WTC11 (cell line): ENCODE data around the gene VEZT. TPM values are rescaled to one million over a fixed set of nuclear protein-coding genes. Genes with fewer than 3 reads are reported as not detected.

Experiments used
- ATAC-seq: fragments of 200-7000 bp; cut with Tn5 transposase; 2 replicates; pipeline ENCODE4 v1.10.0; 2021; ENCODE audit warnings: mild to moderate bottlenecking, moderate library complexity
- CTCF ChIA-PET: fragments of 300-600 bp; sonication (Branson Sonifier 250); formaldehyde crosslinking; loops from one replicate; lab custom pipeline; 2021; ENCODE audit warnings: antibody characterized with exemption; lab: Charles Lee
- POLR2A ChIA-PET: fragments of 350-600 bp; sonication (Branson Sonifier 250); formaldehyde crosslinking; loops from one replicate; lab custom pipeline; 2021; ENCODE audit warnings: antibody characterized with exemption; lab: Charles Lee
- DNase-seq: peaks from one replicate; pipeline ENCODE4 v3.0.0; 2021; ENCODE audit warnings: low spot score
- H3K27ac Mint-ChIP-seq: 2 replicates; pipeline ENCODE4 v1.8.0; 2021; ENCODE audit warnings: mixed read lengths
- H3K27me3 Mint-ChIP-seq: 2 replicates; pipeline ENCODE4 v1.8.0; 2021; ENCODE audit warnings: low read depth, mild to moderate bottlenecking, moderate library complexity, mixed read lengths
- H3K36me3 Mint-ChIP-seq: 2 replicates; pipeline ENCODE4 v1.8.0; 2021; ENCODE audit warnings: mixed read lengths
- H3K4me1 Mint-ChIP-seq: 2 replicates; pipeline ENCODE4 v1.8.0; 2022; ENCODE audit warnings: mixed read lengths
- H3K4me3 Mint-ChIP-seq: 2 replicates; pipeline ENCODE4 v1.8.0; 2021; ENCODE audit warnings: mild to moderate bottlenecking, moderate library complexity, mixed read lengths
- H3K9me3 Mint-ChIP-seq: 2 replicates; pipeline ENCODE4 v1.8.0; 2021; ENCODE audit warnings: mixed read lengths
- ELF4 ChIP-seq: sonication (generic); formaldehyde crosslinking; IDR thresholded peaks from 2 replicates; pipeline ENCODE4 v1.8.1; 2022; ENCODE audit warnings: low read depth, mild to moderate bottlenecking, moderate library complexity, missing genetic modification reagents
- EMX1 ChIP-seq: fragments of 250-450 bp; sonication (Bioruptor Pico); IDR thresholded peaks from 2 replicates; pipeline ENCODE4 v1.8.0; 2021; ENCODE audit warnings: mild to moderate bottlenecking
- FOXK1 ChIP-seq: sonication (generic); formaldehyde crosslinking; IDR thresholded peaks from 2 replicates; pipeline ENCODE4 v1.8.0; 2022; ENCODE audit warnings: mild to moderate bottlenecking, moderate library complexity, missing genetic modification reagents
- GABPB1 ChIP-seq: sonication (generic); formaldehyde crosslinking; IDR thresholded peaks from 2 replicates; pipeline ENCODE4 v1.8.1; 2023; ENCODE audit warnings: mild to moderate bottlenecking, missing genetic modification reagents
- HMGA2 ChIP-seq: fragments of 250-450 bp; sonication (Bioruptor Pico); IDR thresholded peaks from 2 replicates; pipeline ENCODE4 v1.4.0; 2021; ENCODE audit warnings: mild to moderate bottlenecking, moderate library complexity
- NFATC4 ChIP-seq: fragments of 250-450 bp; sonication (Bioruptor Pico); IDR thresholded peaks from 2 replicates; pipeline ENCODE4 v1.9.0; 2021; ENCODE audit warnings: mild to moderate bottlenecking
- NFE2L1 ChIP-seq: sonication (generic); formaldehyde crosslinking; IDR thresholded peaks from 2 replicates; pipeline ENCODE4 v1.8.1; 2023; ENCODE audit warnings: missing genetic modification reagents
- RELA ChIP-seq: sonication (generic); formaldehyde crosslinking; IDR thresholded peaks from 2 replicates; pipeline ENCODE4 v1.8.1; 2022; ENCODE audit warnings: missing genetic modification reagents, mild to moderate bottlenecking, borderline replicate concordance
- TEAD4 ChIP-seq: sonication (generic); formaldehyde crosslinking; IDR thresholded peaks from 2 replicates; pipeline ENCODE4 v1.8.0; 2022; ENCODE audit warnings: mild to moderate bottlenecking, missing genetic modification reagents
- ZNF263 ChIP-seq: sonication (generic); formaldehyde crosslinking; IDR thresholded peaks from 2 replicates; pipeline ENCODE4 v1.8.1; 2022; ENCODE audit warnings: low read depth, mild to moderate bottlenecking, moderate library complexity, missing genetic modification reagents
- microRNA-seq: library from miRNA; unstranded; fragments of <30 nt; microRNA quantifications from one replicate; pipeline ENCODE4 v1.2.0, GENCODE V29; 2022; ENCODE audit warnings: borderline number of aligned reads
- total RNA-seq: library from RNA; stranded (reverse); gene quantifications from 3 replicates; pipeline ENCODE4 v1.2.3, GENCODE V29; 2021
- TF ChIP-seq, protein P1 (sequence below): sonication (generic); formaldehyde crosslinking; IDR thresholded peaks from 2 replicates; pipeline ENCODE4 v1.8.1; 2023; ENCODE audit warnings: mild to moderate bottlenecking, missing genetic modification reagents, moderate library complexity
- TF ChIP-seq, protein P2 (sequence below): sonication (generic); formaldehyde crosslinking; IDR thresholded peaks from 2 replicates; pipeline ENCODE4 v1.8.0; 2022; ENCODE audit warnings: missing genetic modification reagents
- TF ChIP-seq, protein P3 (sequence below): sonication (generic); formaldehyde crosslinking; IDR thresholded peaks from 2 replicates; pipeline ENCODE4 v1.8.0; 2022; ENCODE audit warnings: mild to moderate bottlenecking, missing genetic modification reagents

Gene VEZT
- total RNA-seq, 1 experiment from 2014 or later = 54.5 TPM

DNA sequence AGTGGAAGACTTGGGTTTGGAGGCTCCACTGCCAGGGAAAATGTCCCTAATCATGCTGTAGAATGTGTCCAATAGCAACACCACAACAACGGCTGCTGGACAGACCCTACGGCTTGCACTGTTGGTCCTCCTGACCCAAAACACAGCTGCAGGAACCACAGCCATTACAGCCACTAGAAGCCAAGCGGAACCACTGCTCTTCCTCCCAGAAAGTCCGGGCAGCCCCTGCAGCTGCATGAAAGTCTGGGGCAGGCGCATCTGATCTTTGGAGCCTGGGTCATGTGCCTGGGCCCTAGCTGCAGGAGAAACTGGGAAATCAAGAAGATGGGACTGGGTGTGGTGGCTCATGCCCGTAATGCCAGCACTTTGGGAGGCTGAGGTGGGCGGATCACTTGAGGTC lies 131.7 kb downstream of the VEZT start:
- no peaks in the 10 kb centered on the region for H3K27me3 Mint-ChIP-seq
- ATAC-seq = no peak
- no peak for DNase-seq
- no peaks in the 10 kb centered on the region for H3K9me3 Mint-ChIP-seq
- H3K4me3 Mint-ChIP-seq = no peak overlapping the region
- POLR2A ChIA-PET = no interaction called here
- H3K27ac Mint-ChIP-seq = no peak overlapping the region
- H3K36me3 Mint-ChIP-seq = no peaks in the 10 kb centered on the region
- CTCF ChIA-PET = no interaction called here
- H3K4me1 Mint-ChIP-seq = peaks cover 11% of the 10 kb centered on the region
- TF ChIP-seq EMX1 (no peak), TEAD4 (CRISPR knock-in tag) (no peak), FOXK1 (CRISPR knock-in tag) (no peak), ELF4 (CRISPR knock-in tag) (no peak), GABPB1 (CRISPR knock-in tag) (no peak), ZNF263 (CRISPR knock-in tag) (no peak), NFE2L1 (no peak), HMGA2 (CRISPR knock-in tag) (no peak)
- TF ChIP-seq, protein P1, sequence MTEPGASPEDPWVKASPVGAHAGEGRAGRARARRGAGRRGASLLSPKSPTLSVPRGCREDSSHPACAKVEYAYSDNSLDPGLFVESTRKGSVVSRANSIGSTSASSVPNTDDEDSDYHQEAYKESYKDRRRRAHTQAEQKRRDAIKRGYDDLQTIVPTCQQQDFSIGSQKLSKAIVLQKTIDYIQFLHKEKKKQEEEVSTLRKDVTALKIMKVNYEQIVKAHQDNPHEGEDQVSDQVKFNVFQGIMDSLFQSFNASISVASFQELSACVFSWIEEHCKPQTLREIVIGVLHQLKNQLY (CRISPR knock-in tag) = no peak
- TF ChIP-seq, protein P2, sequence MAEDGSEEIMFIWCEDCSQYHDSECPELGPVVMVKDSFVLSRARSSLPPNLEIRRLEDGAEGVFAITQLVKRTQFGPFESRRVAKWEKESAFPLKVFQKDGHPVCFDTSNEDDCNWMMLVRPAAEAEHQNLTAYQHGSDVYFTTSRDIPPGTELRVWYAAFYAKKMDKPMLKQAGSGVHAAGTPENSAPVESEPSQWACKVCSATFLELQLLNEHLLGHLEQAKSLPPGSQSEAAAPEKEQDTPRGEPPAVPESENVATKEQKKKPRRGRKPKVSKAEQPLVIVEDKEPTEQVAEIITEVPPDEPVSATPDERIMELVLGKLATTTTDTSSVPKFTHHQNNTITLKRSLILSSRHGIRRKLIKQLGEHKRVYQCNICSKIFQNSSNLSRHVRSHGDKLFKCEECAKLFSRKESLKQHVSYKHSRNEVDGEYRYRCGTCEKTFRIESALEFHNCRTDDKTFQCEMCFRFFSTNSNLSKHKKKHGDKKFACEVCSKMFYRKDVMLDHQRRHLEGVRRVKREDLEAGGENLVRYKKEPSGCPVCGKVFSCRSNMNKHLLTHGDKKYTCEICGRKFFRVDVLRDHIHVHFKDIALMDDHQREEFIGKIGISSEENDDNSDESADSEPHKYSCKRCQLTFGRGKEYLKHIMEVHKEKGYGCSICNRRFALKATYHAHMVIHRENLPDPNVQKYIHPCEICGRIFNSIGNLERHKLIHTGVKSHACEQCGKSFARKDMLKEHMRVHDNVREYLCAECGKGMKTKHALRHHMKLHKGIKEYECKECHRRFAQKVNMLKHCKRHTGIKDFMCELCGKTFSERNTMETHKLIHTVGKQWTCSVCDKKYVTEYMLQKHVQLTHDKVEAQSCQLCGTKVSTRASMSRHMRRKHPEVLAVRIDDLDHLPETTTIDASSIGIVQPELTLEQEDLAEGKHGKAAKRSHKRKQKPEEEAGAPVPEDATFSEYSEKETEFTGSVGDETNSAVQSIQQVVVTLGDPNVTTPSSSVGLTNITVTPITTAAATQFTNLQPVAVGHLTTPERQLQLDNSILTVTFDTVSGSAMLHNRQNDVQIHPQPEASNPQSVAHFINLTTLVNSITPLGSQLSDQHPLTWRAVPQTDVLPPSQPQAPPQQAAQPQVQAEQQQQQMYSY (CRISPR knock-in tag) = no peak
- TF ChIP-seq, all 79 proteins: peak for 0

DNA sequence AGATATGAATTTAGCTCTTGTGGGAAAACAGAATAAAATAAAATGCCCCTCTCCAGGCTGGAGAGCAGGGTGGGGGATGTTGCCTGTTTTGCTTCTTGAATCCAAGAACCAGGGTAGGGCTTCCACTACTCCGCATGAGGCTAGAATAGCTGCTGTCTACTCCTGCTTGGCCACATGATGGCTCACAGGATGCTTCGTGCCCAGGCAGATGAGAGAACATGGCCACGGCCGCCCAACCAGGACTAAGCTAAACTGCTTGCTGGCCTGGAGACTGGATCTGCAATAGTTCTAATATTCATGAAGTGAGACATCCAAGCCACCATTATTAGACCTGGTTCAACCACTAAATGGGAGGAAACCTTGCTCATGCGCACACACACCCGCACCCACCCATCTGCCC lies 134.1 kb downstream of the VEZT start:
- Mint-ChIP-seq H3K27ac (no peak overlapping the region), H3K4me3 (no peak overlapping the region), H3K36me3 (no peaks in the 10 kb centered on the region), H3K27me3 (no peaks in the 10 kb centered on the region), H3K9me3 (no peaks in the 10 kb centered on the region), H3K4me1 (peaks cover 11% of the 10 kb centered on the region)
- CTCF ChIA-PET = interaction anchor here (0.8 to 1.6 kb wide), 2 partner anchors 34 to 183 kb away, joined by 3 to 7 read pairs; no protein-coding TSS in a partner anchor
- TF ChIP-seq RELA (CRISPR knock-in tag) (no peak), NFATC4 (CRISPR knock-in tag) (no peak)
- TF ChIP-seq, protein P3, sequence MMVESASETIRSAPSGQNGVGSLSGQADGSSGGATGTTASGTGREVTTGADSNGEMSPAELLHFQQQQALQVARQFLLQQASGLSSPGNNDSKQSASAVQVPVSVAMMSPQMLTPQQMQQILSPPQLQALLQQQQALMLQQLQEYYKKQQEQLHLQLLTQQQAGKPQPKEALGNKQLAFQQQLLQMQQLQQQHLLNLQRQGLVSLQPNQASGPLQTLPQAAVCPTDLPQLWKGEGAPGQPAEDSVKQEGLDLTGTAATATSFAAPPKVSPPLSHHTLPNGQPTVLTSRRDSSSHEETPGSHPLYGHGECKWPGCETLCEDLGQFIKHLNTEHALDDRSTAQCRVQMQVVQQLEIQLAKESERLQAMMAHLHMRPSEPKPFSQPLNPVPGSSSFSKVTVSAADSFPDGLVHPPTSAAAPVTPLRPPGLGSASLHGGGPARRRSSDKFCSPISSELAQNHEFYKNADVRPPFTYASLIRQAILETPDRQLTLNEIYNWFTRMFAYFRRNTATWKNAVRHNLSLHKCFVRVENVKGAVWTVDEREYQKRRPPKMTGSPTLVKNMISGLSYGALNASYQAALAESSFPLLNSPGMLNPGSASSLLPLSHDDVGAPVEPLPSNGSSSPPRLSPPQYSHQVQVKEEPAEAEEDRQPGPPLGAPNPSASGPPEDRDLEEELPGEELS (CRISPR knock-in tag) = no peak
- DNase-seq (no peak), ATAC-seq (peak; percentile 53; the same call in 1 of the 2 replicates)
- POLR2A ChIA-PET = interaction anchor here (0.5 kb wide), 1 partner anchor 187 kb away, joined by 3 read pairs; no protein-coding TSS in a partner anchor

Small RNAs within 50 kb of the gene (microRNA-seq; reads per million reads assigned to microRNA genes)
- gene MIR331 (91.9 reads per million, percentile 63 among the genes with 10 or more reads in this experiment), gene MIR3685 (not detected)

Other genes with a start within 250 kb of the VEZT start
- 87.3 to 102 TPM (median 97.0 TPM) in 3 replicates for gene NDUFA12, start 214.1 kb upstream of the VEZT start, total RNA-seq
- 45.4 to 53.0 TPM (median 51.1 TPM) in 3 replicates for gene NR2C1, start 144.2 kb upstream of the VEZT start, total RNA-seq
- 24.2 to 28.2 TPM (median 24.4 TPM) in 3 replicates for gene FGD6, start 340 bp upstream of the VEZT start, total RNA-seq